ENCODE data around the gene HAUS8. TPM values are rescaled to one million over a fixed set of nuclear protein-coding genes. Genes with fewer than 3 reads are reported as not detected.

HAUS8 gene
- total RNA-seq, 4 donors from 2014 or later, result 3.0 to 5.8 (median 3.2) TPM

DNA sequence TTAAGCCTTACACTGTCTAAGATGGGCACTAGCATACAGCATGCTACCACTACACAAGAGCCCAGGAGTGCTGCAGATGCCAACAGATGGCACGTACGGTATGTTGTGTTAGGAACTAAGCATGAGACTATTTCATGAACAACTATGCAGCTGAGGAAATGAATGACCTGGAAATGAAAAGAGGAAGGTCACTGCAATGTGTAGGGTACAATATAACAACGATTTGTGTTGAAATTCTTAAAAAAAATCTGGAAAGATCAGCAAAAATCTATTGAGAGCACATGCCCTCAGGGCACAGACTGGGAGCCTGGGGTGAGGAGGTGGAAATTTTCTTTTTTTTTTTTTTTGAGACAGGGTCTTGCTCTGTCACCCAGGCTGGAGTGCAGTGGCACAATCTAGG lies 14.4 kb downstream of the HAUS8 start:
- H3K4me1 ChIP-seq, result peaks cover 0 to 4% (median 0%) of the 10 kb centered on the region in 3 donors
- no peak overlapping the region for H3K27ac ChIP-seq
- H3K4me3 ChIP-seq, result no peak overlapping the region
- intact Hi-C loops (cut with DNase I), result no loop called here
- WGBS, 2 donors, result 69 to 75% methylated on average over 3 of the region's 3 CpGs
- peaks cover 10 to 44% (median 16%) of the 10 kb centered on the region in 3 donors for H3K36me3 ChIP-seq
- H3K27me3 ChIP-seq, result no peaks in the 10 kb centered on the region
- no peak for DNase-seq
- peaks cover 0 to 16% (median 4%) of the 10 kb centered on the region in 3 donors for H3K9me3 ChIP-seq
- TF ChIP-seq POLR2A (IDR thresholded peaks at IDR 0.05), result no peak

DNA sequence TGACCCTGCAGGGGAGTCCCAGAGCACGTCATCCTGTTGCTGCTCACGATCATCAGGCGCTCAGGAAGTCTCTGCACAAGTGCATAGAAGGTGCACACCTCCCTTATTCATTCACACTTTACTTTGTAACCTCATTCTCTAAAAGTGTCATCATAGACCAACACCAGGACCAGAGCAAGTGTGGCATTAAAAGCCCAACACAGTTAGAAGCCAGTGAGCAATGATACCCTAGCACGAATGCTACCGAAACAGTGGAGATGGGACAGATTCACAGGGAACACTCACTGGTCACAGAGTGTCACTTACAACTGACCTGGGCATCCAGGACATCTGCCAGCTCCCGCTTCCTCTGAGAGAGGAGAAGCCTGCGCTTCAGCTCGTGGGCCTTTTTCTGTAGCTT lies 17.0 kb downstream of the HAUS8 start:
- peaks cover 0 to 16% (median 4%) of the 10 kb centered on the region in 3 donors for H3K9me3 ChIP-seq
- peaks cover 0 to 4% (median 0%) of the 10 kb centered on the region in 3 donors for H3K4me1 ChIP-seq
- TF ChIP-seq, protein P1, sequence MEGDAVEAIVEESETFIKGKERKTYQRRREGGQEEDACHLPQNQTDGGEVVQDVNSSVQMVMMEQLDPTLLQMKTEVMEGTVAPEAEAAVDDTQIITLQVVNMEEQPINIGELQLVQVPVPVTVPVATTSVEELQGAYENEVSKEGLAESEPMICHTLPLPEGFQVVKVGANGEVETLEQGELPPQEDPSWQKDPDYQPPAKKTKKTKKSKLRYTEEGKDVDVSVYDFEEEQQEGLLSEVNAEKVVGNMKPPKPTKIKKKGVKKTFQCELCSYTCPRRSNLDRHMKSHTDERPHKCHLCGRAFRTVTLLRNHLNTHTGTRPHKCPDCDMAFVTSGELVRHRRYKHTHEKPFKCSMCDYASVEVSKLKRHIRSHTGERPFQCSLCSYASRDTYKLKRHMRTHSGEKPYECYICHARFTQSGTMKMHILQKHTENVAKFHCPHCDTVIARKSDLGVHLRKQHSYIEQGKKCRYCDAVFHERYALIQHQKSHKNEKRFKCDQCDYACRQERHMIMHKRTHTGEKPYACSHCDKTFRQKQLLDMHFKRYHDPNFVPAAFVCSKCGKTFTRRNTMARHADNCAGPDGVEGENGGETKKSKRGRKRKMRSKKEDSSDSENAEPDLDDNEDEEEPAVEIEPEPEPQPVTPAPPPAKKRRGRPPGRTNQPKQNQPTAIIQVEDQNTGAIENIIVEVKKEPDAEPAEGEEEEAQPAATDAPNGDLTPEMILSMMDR (IDR thresholded peaks at IDR 0.05), result no peak
- no peak for TF ChIP-seq POLR2A (IDR thresholded peaks at IDR 0.05)
- peaks cover 10 to 66% (median 16%) of the 10 kb centered on the region in 3 donors for H3K36me3 ChIP-seq
- H3K27ac ChIP-seq, result no peak overlapping the region
- no peak for DNase-seq
- H3K4me3 ChIP-seq, result no peak overlapping the region
- intact Hi-C loops (cut with DNase I), result no loop called here
- WGBS, 2 donors, result 96 to 99% methylated on average over 8 of the region's 8 CpGs
- H3K27me3 ChIP-seq, result no peaks in the 10 kb centered on the region

DNA sequence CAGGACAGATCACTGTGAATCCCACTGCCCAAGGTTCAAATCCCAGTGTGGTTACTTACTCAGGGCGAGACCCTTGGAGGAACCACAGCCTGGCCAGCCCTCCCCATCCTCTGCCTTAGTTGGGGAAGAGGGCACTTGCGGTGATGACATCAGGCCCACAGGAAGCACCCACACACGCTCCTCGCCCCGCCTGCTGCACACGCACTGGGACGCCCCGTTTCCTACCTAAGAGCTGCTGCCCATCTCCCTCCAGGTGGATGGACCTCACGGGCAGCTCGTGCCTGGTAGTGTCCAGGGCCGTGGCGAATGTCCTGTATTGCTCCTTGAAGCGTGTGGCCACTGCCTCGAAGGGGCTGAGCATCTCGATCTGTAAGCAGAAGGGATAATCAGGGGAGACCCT lies 19.6 kb downstream of the HAUS8 start:
- TF ChIP-seq, protein P1 (IDR thresholded peaks at IDR 0.05), result no peak
- TF ChIP-seq POLR2A (IDR thresholded peaks at IDR 0.05), result no peak
- WGBS, 2 donors, result no CpG with 5 or more reads among the region's 15 CpGs
- Histone ChIP-seq H3K27me3 (no peaks in the 10 kb centered on the region), H3K9me3 (peaks cover 0 to 16% (median 4%) of the 10 kb centered on the region in 3 donors), H3K4me3 (no peak overlapping the region), H3K4me1 (no peaks in the 10 kb centered on the region), H3K36me3 (peaks cover 16 to 90% (median 16%) of the 10 kb centered on the region in 3 donors), H3K27ac (no peak overlapping the region)
- intact Hi-C loops (cut with DNase I), result no loop called here
- DNase-seq, result no peak

DNA sequence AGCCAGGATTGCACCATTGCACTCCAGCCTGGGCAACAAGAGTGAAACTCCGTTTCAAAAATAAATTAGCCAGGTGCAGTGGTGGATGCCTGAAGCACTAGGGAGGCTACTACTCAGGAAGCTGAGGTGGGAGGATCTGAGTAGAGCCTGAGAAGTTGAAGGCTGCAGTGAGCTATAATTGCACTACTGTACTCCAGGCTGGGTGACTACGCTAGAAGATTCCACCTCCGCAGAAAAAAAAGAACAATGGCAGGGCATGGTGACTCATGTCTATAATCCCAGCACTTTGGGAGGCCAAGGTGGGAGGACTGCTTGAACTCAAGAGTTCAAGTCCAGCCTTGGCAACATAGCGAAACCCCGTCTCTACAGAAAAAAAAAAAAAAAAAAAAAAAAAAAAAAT lies 20.5 kb downstream of the HAUS8 start:
- Histone ChIP-seq H3K4me1 (no peaks in the 10 kb centered on the region), H3K4me3 (no peak overlapping the region), H3K9me3 (peaks cover 0 to 16% (median 4%) of the 10 kb centered on the region in 3 donors), H3K27ac (no peak overlapping the region), H3K27me3 (no peaks in the 10 kb centered on the region), H3K36me3 (peaks cover 16 to 90% (median 16%) of the 10 kb centered on the region in 3 donors)
- intact Hi-C loops (cut with DNase I), result no loop called here
- no peak for DNase-seq
- 84 to 88% methylated on average over 3 to 5 of the region's 5 CpGs for WGBS, 2 donors
- TF ChIP-seq, protein P1 (IDR thresholded peaks at IDR 0.05), result no peak
- no peak for TF ChIP-seq POLR2A (IDR thresholded peaks at IDR 0.05)

DNA sequence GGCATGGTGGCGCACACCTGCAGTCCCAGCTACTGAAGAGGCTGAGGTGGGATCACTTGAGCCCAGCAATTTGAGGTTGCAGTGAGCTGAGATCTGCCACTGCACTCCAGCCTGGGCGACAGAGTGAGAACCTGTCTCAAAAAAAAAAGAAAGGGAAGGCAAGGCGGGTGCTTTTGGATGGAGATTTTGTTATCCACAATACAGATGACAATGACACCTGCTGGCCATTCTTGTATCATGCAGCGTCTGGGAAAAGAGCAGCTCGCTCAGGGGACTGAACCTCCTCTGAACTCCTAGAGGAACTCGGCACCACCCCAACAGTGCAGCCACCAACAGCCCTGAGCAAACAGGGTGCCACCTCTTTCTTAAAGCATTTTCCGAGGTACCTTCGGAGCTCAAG lies 22.8 kb downstream of the HAUS8 start:
- TF ChIP-seq, protein P1 (IDR thresholded peaks at IDR 0.05), result peak; percentile 41 to 64 (median 48)
- TF ChIP-seq POLR2A (IDR thresholded peaks at IDR 0.05), result no peak
- no peak for DNase-seq
- no peaks in the 10 kb centered on the region for H3K27me3 ChIP-seq
- H3K27ac ChIP-seq, result no peak overlapping the region
- no peaks in the 10 kb centered on the region for H3K4me1 ChIP-seq
- H3K9me3 ChIP-seq, result no peaks in the 10 kb centered on the region
- peaks cover 0 to 79% (median 6%) of the 10 kb centered on the region in 3 donors for H3K36me3 ChIP-seq
- no peak overlapping the region for H3K4me3 ChIP-seq
- WGBS, 2 donors, result 57 to 70% methylated on average over 7 to 8 of the region's 8 CpGs
- intact Hi-C loops (cut with DNase I), result no loop called here
